ENCODE results near the gene PITRM1. TPM values are rescaled to one million over a fixed set of nuclear protein-coding genes. Genes with fewer than 3 reads are reported as not detected.

PITRM1 gene
- total RNA-seq, 1 donor from 2014 or later: 80.4 TPM

GRCh38 chr10:3110782-3111620, 61.6 kb downstream of the PITRM1 start:
- Mint-ChIP-seq H3K27ac (ENCODE audit: unreplicated experiment) (no peak overlapping the region), H3K4me1 (ENCODE audit: low read depth, unreplicated experiment) (peaks cover 3% of the 10 kb centered on the region), H3K36me3 (ENCODE audit: low read depth, unreplicated experiment) (peaks cover 41% of the 10 kb centered on the region), H3K4me3 (ENCODE audit: unreplicated experiment) (no peak overlapping the region), H3K27me3 (ENCODE audit: low read depth, unreplicated experiment) (no peaks in the 10 kb centered on the region), H3K9me3 (ENCODE audit: unreplicated experiment) (no peaks in the 10 kb centered on the region)
- Histone ChIP-seq H3K79me2 (ENCODE audit: insufficient read depth, low read length) (peaks cover 24% of the 10 kb centered on the region), H3K36me3 (ENCODE audit: insufficient read depth, low read length) (peaks cover 45% of the 10 kb centered on the region), H3K4me2 (ENCODE audit: low read length) (no peak overlapping the region), H3K27me3 (ENCODE audit: insufficient read depth, low read length) (no peaks in the 10 kb centered on the region), H3K4me1 (ENCODE audit: insufficient read depth, low read length) (peaks cover 17% of the 10 kb centered on the region), H3K4me3 (ENCODE audit: insufficient read depth, low read depth, low read length) (no peak overlapping the region), H3K9me3 (ENCODE audit: insufficient read depth, low read depth, low read length) (no peaks in the 10 kb centered on the region), H3K27ac (ENCODE audit: low read depth, low read length) (no peak overlapping the region), H3K9ac (ENCODE audit: low read length) (no peak overlapping the region), H2AFZ (ENCODE audit: low read depth, low read length) (no peak overlapping the region), H4K20me1 (ENCODE audit: insufficient read depth, low read length) (peaks cover 17% of the 10 kb centered on the region)
- TF ChIP-seq CTCF (IDR thresholded peaks at IDR 0.05; ENCODE audit: insufficient read depth, low read depth, low read length): no peak
- no peak for TF ChIP-seq EZH2 (IDR thresholded peaks at IDR 0.05; ENCODE audit: insufficient read depth, low read length)
- peak; percentile 20 for FAIRE-seq
- no peak for DNase-seq (ENCODE audit: low read depth)

GRCh38 chr10:3109633-3110032, 62.9 kb downstream of the PITRM1 start:
- Histone ChIP-seq H2AFZ (ENCODE audit: low read depth, low read length) (no peak overlapping the region), H3K4me1 (ENCODE audit: insufficient read depth, low read length) (peaks cover 17% of the 10 kb centered on the region), H3K9me3 (ENCODE audit: insufficient read depth, low read depth, low read length) (no peaks in the 10 kb centered on the region), H3K79me2 (ENCODE audit: insufficient read depth, low read length) (peaks cover 35% of the 10 kb centered on the region), H3K9ac (ENCODE audit: low read length) (no peak overlapping the region), H4K20me1 (ENCODE audit: insufficient read depth, low read length) (peaks cover 17% of the 10 kb centered on the region), H3K36me3 (ENCODE audit: insufficient read depth, low read length) (peaks cover 53% of the 10 kb centered on the region), H3K4me2 (ENCODE audit: low read length) (no peak overlapping the region), H3K27ac (ENCODE audit: low read depth, low read length) (no peak overlapping the region), H3K4me3 (ENCODE audit: insufficient read depth, low read depth, low read length) (no peak overlapping the region), H3K27me3 (ENCODE audit: insufficient read depth, low read length) (no peaks in the 10 kb centered on the region)
- TF ChIP-seq EZH2 (IDR thresholded peaks at IDR 0.05; ENCODE audit: insufficient read depth, low read length) (no peak), CTCF (IDR thresholded peaks at IDR 0.05; ENCODE audit: insufficient read depth, low read depth, low read length) (no peak)
- Mint-ChIP-seq H3K9me3 (ENCODE audit: unreplicated experiment) (no peaks in the 10 kb centered on the region), H3K36me3 (ENCODE audit: low read depth, unreplicated experiment) (peaks cover 38% of the 10 kb centered on the region), H3K27ac (ENCODE audit: unreplicated experiment) (no peak overlapping the region), H3K4me1 (ENCODE audit: low read depth, unreplicated experiment) (peaks cover 3% of the 10 kb centered on the region), H3K27me3 (ENCODE audit: low read depth, unreplicated experiment) (no peaks in the 10 kb centered on the region), H3K4me3 (ENCODE audit: unreplicated experiment) (no peak overlapping the region)
- no peak for DNase-seq (ENCODE audit: low read depth)
- no peak for FAIRE-seq

GRCh38 chr10:3109196-3109595, 63.4 kb downstream of the PITRM1 start:
- Histone ChIP-seq H3K9me3 (ENCODE audit: insufficient read depth, low read depth, low read length) (no peaks in the 10 kb centered on the region), H3K27ac (ENCODE audit: low read depth, low read length) (no peak overlapping the region), H3K4me1 (ENCODE audit: insufficient read depth, low read length) (peaks cover 17% of the 10 kb centered on the region), H3K36me3 (ENCODE audit: insufficient read depth, low read length) (peaks cover 57% of the 10 kb centered on the region), H3K9ac (ENCODE audit: low read length) (no peak overlapping the region), H3K79me2 (ENCODE audit: insufficient read depth, low read length) (peaks cover 39% of the 10 kb centered on the region), H4K20me1 (ENCODE audit: insufficient read depth, low read length) (peaks cover 17% of the 10 kb centered on the region), H3K27me3 (ENCODE audit: insufficient read depth, low read length) (no peaks in the 10 kb centered on the region), H2AFZ (ENCODE audit: low read depth, low read length) (no peak overlapping the region), H3K4me3 (ENCODE audit: insufficient read depth, low read depth, low read length) (no peak overlapping the region), H3K4me2 (ENCODE audit: low read length) (no peak overlapping the region)
- H3K4me1 Mint-ChIP-seq (ENCODE audit: low read depth, unreplicated experiment): peaks cover 3% of the 10 kb centered on the region
- no peak overlapping the region for H3K4me3 Mint-ChIP-seq (ENCODE audit: unreplicated experiment)
- no peak overlapping the region for H3K27ac Mint-ChIP-seq (ENCODE audit: unreplicated experiment)
- no peak for TF ChIP-seq EZH2 (IDR thresholded peaks at IDR 0.05; ENCODE audit: insufficient read depth, low read length)
- TF ChIP-seq CTCF (IDR thresholded peaks at IDR 0.05; ENCODE audit: insufficient read depth, low read depth, low read length): no peak
- no peak for FAIRE-seq
- H3K36me3 Mint-ChIP-seq (ENCODE audit: low read depth, unreplicated experiment): peaks cover 42% of the 10 kb centered on the region
- no peaks in the 10 kb centered on the region for H3K9me3 Mint-ChIP-seq (ENCODE audit: unreplicated experiment)
- H3K27me3 Mint-ChIP-seq (ENCODE audit: low read depth, unreplicated experiment): no peaks in the 10 kb centered on the region
- DNase-seq (ENCODE audit: low read depth): no peak

Data from astrocyte (in vitro differentiated cells and primary cell).